Right lobe of liver (tissue), 6 donors: ENCODE measurements around the gene MLLT1. TPM values are rescaled to one million over a fixed set of nuclear protein-coding genes. Genes with fewer than 3 reads are reported as not detected.

ENCODE experiments used
- ATAC-seq, 4 donors: fragments of 200-7000 bp; cut with Tn5 transposase; one replicate each; pipeline ENCODE4 v1.9.1; 2020; ENCODE audit warnings: mild to moderate bottlenecking in 4 of 4, moderate library complexity in 4 of 4
- DNase-seq, 3 donors: peaks; one replicate each; pipeline ENCODE4 v3.0.0-alpha.2; 2020
- H3K27ac ChIP-seq, 3 donors: fragments of 200-600 bp; one replicate each; pipeline ENCODE4 v1.8.0; 2022
- H3K27me3 ChIP-seq, 2 donors: fragments of 200-600 bp; one replicate each; pipeline ENCODE4 v1.8.0; 2022
- H3K36me3 ChIP-seq, 4 donors: fragments of 200-600 bp; sonication (generic) in 1 of 4; one replicate each; pipeline versions ENCODE4 v1.5.1 to v1.8.0; 2017 to 2022; ENCODE audit warnings: control low read depth in 1 of 4
- H3K4me1 ChIP-seq, 4 donors: fragments of 200-600 bp; sonication (generic) in 1 of 4; one replicate each; pipeline versions ENCODE4 v1.5.1 to v1.8.0; 2017 to 2022; ENCODE audit warnings: control low read depth in 1 of 4
- H3K4me3 ChIP-seq, 3 donors: fragments of 200-600 bp; one replicate each; pipeline ENCODE4 v1.8.0; 2022
- H3K9me3 ChIP-seq, 4 donors: fragments of 200-600 bp; sonication (generic) in 1 of 4; one replicate each; pipeline versions ENCODE4 v1.5.1 to v1.8.0; 2017 to 2022; ENCODE audit warnings: control low read depth in 1 of 4
- CTCF ChIP-seq, 4 donors: fragments of 200-600 bp in 3 of 4; fragments of 450-650 bp in 1 of 4; IDR thresholded peaks; one replicate each; pipeline versions ENCODE4 v1.5.1 to v1.8.0; 2016 to 2022; ENCODE audit warnings: antibody characterized with exemption in 4 of 4, mild to moderate bottlenecking in 2 of 4
- POLR2A ChIP-seq: fragments of 450-650 bp; IDR thresholded peaks from one replicate; pipeline ENCODE4 v1.6.1; 2017; ENCODE audit warnings: antibody characterized with exemption, mild to moderate bottlenecking
- WGBS: methylation state at CpG from one replicate; pipeline ENCODE4 v1.1.6; 2018; ENCODE audit warnings: low coverage, low lambda C conversion rate; ENCODE audit not compliant: insufficient coverage; ENCODE audit errors: missing lambda C conversion rate; 5-methylcytosine and 5-hydroxymethylcytosine counted together
- intact Hi-C, 2 donors: fragments of 100-400 bp; cut with DNase I; formaldehyde crosslinking; loops; one replicate each; pipeline versions ENCODE4 v1.11.2 to v1.14.1; 2022
- total RNA-seq, 6 experiments: library from RNA; depleted of rRNA in 2 of 6; stranded (reverse); fragments of >200 nt in 2 of 6; fragmentation: NEBNext Ultra II Directional in 3 of 6; extraction: Animal tissue kit (Norgen Biotek cat#: 25700) in 3 of 6; gene quantifications; one replicate each; pipeline versions ENCODE4 v1.1.0 to v1.2.4, GENCODE V29; 2016 to 2023
- donor health status: DM: no; HTN: yes; CAD: no.
- donor health status: DM: no; HTN: no; CAD: no.
- donor health status: DM: no; HTN: no; CAD: no.
- donor health status: DM: no; HTN: yes; CAD: no.
- donor health status: DM: no; HTN: yes; CAD: no.

Gene MLLT1
- total RNA-seq, 6 experiments from 2014 or later: 11.3 to 24.3 (median 15.3) TPM

GRCh38 chr19:6234527-6234926 lies 45.2 kb downstream of the MLLT1 start:
- Histone ChIP-seq H3K36me3 (peaks cover 0 to 6% (median 2%) of the 10 kb centered on the region in 4 donors), H3K4me3 (no peak overlapping the region), H3K27me3 (no peaks in the 10 kb centered on the region), H3K9me3 (no peaks in the 10 kb centered on the region), H3K27ac (no peak overlapping the region), H3K4me1 (peaks cover 0 to 59% (median 22%) of the 10 kb centered on the region in 4 donors)
- TF ChIP-seq CTCF (IDR thresholded peaks at IDR 0.05) (no peak), POLR2A (no peak)
- ATAC-seq: no peak
- DNase-seq: no peak
- intact Hi-C loops: no loop called here
- 65% methylated on average over 4 of the region's 8 CpGs for WGBS

- Histone ChIP-seq H3K27ac (peak overlapping the region; percentile 34 to 53 (median 44)), H3K4me3 (no peak overlapping the region), H3K27me3 (no peaks in the 10 kb centered on the region), H3K9me3 (no peaks in the 10 kb centered on the region), H3K4me1 (peaks cover 0 to 59% (median 22%) of the 10 kb centered on the region in 4 donors), H3K36me3 (peaks cover 0 to 6% (median 2%) of the 10 kb centered on the region in 4 donors)
- peak; percentile 77 to 89 (median 85) for DNase-seq
- WGBS: 22% methylated on average over 9 of the region's 21 CpGs
- intact Hi-C loops: no loop called here
- no peak for TF ChIP-seq POLR2A
- TF ChIP-seq CTCF (IDR thresholded peaks at IDR 0.05): no peak
- peak; percentile 69 to 77 (median 72) for ATAC-seq
Observed at GRCh38 chr19:6233827-6234511, 45.8 kb downstream of the MLLT1 start.

GRCh38 chr19:6233056-6233826 lies 46.5 kb downstream of the MLLT1 start:
- no peak for TF ChIP-seq CTCF (IDR thresholded peaks at IDR 0.05)
- intact Hi-C loops: no loop called here
- WGBS: 22% methylated on average over 6 of the region's 30 CpGs
- Histone ChIP-seq H3K27ac (peak overlapping the region; percentile 34 to 53 (median 44)), H3K27me3 (no peaks in the 10 kb centered on the region), H3K4me1 (peaks cover 0 to 59% (median 22%) of the 10 kb centered on the region in 4 donors), H3K4me3 (no peak overlapping the region), H3K9me3 (no peaks in the 10 kb centered on the region), H3K36me3 (peaks cover 0 to 6% (median 2%) of the 10 kb centered on the region in 4 donors)
- peak; percentile 45 to 67 (median 60) for ATAC-seq
- peak; percentile 76 to 80 (median 78) for DNase-seq

GRCh38 chr19:6232601-6233055 lies 47.1 kb downstream of the MLLT1 start:
- intact Hi-C loops: no loop called here
- DNase-seq (peak in 1 of 3 donors; percentile 4), ATAC-seq (no peak)
- TF ChIP-seq CTCF (IDR thresholded peaks at IDR 0.05): no peak
- TF ChIP-seq POLR2A: no peak
- H3K9me3 ChIP-seq: no peaks in the 10 kb centered on the region
- no peaks in the 10 kb centered on the region for H3K27me3 ChIP-seq
- H3K4me1 ChIP-seq: peaks cover 0 to 59% (median 22%) of the 10 kb centered on the region in 4 donors
- 69% methylated on average over 3 of the region's 11 CpGs for WGBS
- H3K4me3 ChIP-seq: no peak overlapping the region
- peak overlapping the region in 2 of 3 donors; percentile 44 to 53 for H3K27ac ChIP-seq
- H3K36me3 ChIP-seq: peaks cover 0 to 6% (median 2%) of the 10 kb centered on the region in 4 donors
